Thyroid gland (tissue), 4 donors: ENCODE data around the gene CSF2. TPM values are rescaled to one million over a fixed set of nuclear protein-coding genes. Genes with fewer than 3 reads are reported as not detected.

Experiments
- DNase-seq, 2 donors: peaks; one replicate each; pipeline ENCODE4 v3.0.0-alpha.2; 2019
- H3K27ac ChIP-seq, 3 donors: fragments of 200-600 bp; sonication (generic); 1 replicate in 2 of 3; 2 replicates in 1 of 3; pipeline ENCODE4 v1.5.1; 2016 to 2019; ENCODE audit warnings: mild to moderate bottlenecking in 1 of 3, moderate library complexity in 1 of 3
- H3K27me3 ChIP-seq: fragments of 200-600 bp; sonication (generic); one replicate; pipeline ENCODE4 v1.5.1; 2019
- H3K36me3 ChIP-seq, 2 donors: fragments of 200-600 bp; sonication (generic); one replicate each; pipeline ENCODE4 v1.5.1; 2016 to 2019
- H3K4me1 ChIP-seq, 2 donors: fragments of 200-600 bp; sonication (generic); one replicate each; pipeline ENCODE4 v1.5.1; 2017 to 2019
- H3K4me3 ChIP-seq, 3 donors: fragments of 200-600 bp; sonication (generic); replicated peaks in 1 of 3; 1 replicate in 2 of 3; 2 replicates in 1 of 3; pipeline ENCODE4 v1.5.1; 2016; ENCODE audit warnings: mild to moderate bottlenecking in 1 of 3
- H3K9me3 ChIP-seq: fragments of 200-600 bp; sonication (generic); one replicate; pipeline ENCODE4 v1.5.1; 2017
- CTCF ChIP-seq, 6 experiments: fragments of 200-600 bp in 3 of 6; fragments of 450-650 bp in 3 of 6; sonication (generic) in 3 of 6; IDR thresholded peaks; one replicate each; pipeline ENCODE4 v1.5.1; 2016 to 2019; ENCODE audit warnings: antibody characterized with exemption in 6 of 6, mild to moderate bottlenecking in 2 of 6, inconsistent platforms in 1 of 6, moderate library complexity in 1 of 6
- POLR2A ChIP-seq, 2 donors: fragments of 450-650 bp; IDR thresholded peaks; one replicate each; pipeline ENCODE4 v1.6.1; 2017; ENCODE audit warnings: antibody characterized with exemption in 2 of 2, mild to moderate bottlenecking in 2 of 2, moderate library complexity in 1 of 2
- WGBS, 2 donors: methylation state at CpG; one replicate each; pipeline ENCODE4 v1.1.5; 2017; 5-methylcytosine and 5-hydroxymethylcytosine counted together
- intact Hi-C: fragments of 100-400 bp; cut with DNase I; formaldehyde crosslinking; loops from one replicate; pipeline ENCODE4 v1.15.1; 2023
- total RNA-seq, 4 donors: library from RNA; depleted of rRNA; stranded (reverse); fragments of >200 nt; gene quantifications; one replicate each; pipeline ENCODE4 v1.2.3, GENCODE V29; 2016

CSF2 gene
- total RNA-seq, 4 donors from 2014 or later, result not detected

- TF ChIP-seq CTCF (IDR thresholded peaks at IDR 0.05) (no peak), POLR2A (IDR thresholded peaks at IDR 0.05) (no peak)
- peak in 1 of 2 donors; percentile 0 for DNase-seq
- H3K4me3 ChIP-seq, result no peak overlapping the region
- intact Hi-C loops, result no loop called here
- no peak overlapping the region for H3K27ac ChIP-seq
- 78 to 84% methylated on average over 8 to 9 of the region's 9 CpGs for WGBS, 2 donors
- no peaks in the 10 kb centered on the region for H3K9me3 ChIP-seq
- no peaks in the 10 kb centered on the region for H3K27me3 ChIP-seq
- H3K36me3 ChIP-seq, result no peaks in the 10 kb centered on the region
- no peaks in the 10 kb centered on the region for H3K4me1 ChIP-seq
These were observed 18.7 kb upstream of the CSF2 start for GRCh38 chr5:132054697-132055440.

GRCh38 chr5:132055441-132055807, 18.2 kb upstream of the CSF2 start:
- WGBS, 2 donors, result 100% methylated on average over 1 of the region's 1 CpG

GRCh38 chr5:132055808-132056609, 17.6 kb upstream of the CSF2 start:
- Histone ChIP-seq H3K27me3 (no peaks in the 10 kb centered on the region), H3K27ac (no peak overlapping the region), H3K4me3 (no peak overlapping the region), H3K4me1 (no peaks in the 10 kb centered on the region), H3K9me3 (no peaks in the 10 kb centered on the region), H3K36me3 (no peaks in the 10 kb centered on the region)
- DNase-seq, result peak in 1 of 2 donors; percentile 1
- no peak for TF ChIP-seq CTCF (IDR thresholded peaks at IDR 0.05)
- no peak for TF ChIP-seq POLR2A (IDR thresholded peaks at IDR 0.05)
- 84 to 92% methylated on average over 9 to 12 of the region's 12 CpGs for WGBS, 2 donors
- intact Hi-C loops, result no loop called here

More at GRCh38 chr5:132055441-132055807, 18.2 kb upstream of the CSF2 start:
- TF ChIP-seq POLR2A (IDR thresholded peaks at IDR 0.05), result no peak
- TF ChIP-seq CTCF (IDR thresholded peaks at IDR 0.05), result no peak
- no peak for DNase-seq
- intact Hi-C loops, result no loop called here
- no peak overlapping the region for H3K27ac ChIP-seq
- no peak overlapping the region for H3K4me3 ChIP-seq
- H3K9me3 ChIP-seq, result no peaks in the 10 kb centered on the region
- no peaks in the 10 kb centered on the region for H3K27me3 ChIP-seq
- H3K4me1 ChIP-seq, result no peaks in the 10 kb centered on the region
- H3K36me3 ChIP-seq, result no peaks in the 10 kb centered on the region

- H3K36me3 ChIP-seq, result no peaks in the 10 kb centered on the region
- no peaks in the 10 kb centered on the region for H3K9me3 ChIP-seq
- intact Hi-C loops, result no loop called here
- peak in 1 of 2 donors; percentile 0 for DNase-seq
- TF ChIP-seq POLR2A (IDR thresholded peaks at IDR 0.05), result no peak
- TF ChIP-seq CTCF (IDR thresholded peaks at IDR 0.05), result no peak
- no peaks in the 10 kb centered on the region for H3K27me3 ChIP-seq
- H3K4me3 ChIP-seq, result no peak overlapping the region
- H3K27ac ChIP-seq, result no peak overlapping the region
- WGBS, 2 donors, result 83 to 89% methylated on average over 14 of the region's 14 CpGs
- no peaks in the 10 kb centered on the region for H3K4me1 ChIP-seq
These were observed 16.7 kb upstream of the CSF2 start for GRCh38 chr5:132056610-132057497.
